Activated naive CD4-positive, alpha-beta T cell treated with Interleukin-2 at 50 U/mL for 16 hours (primary cell): ENCODE results near the gene ARHGAP42.
"Not testable (repeated sequence)": the region's sequence is repeated elsewhere in the genome, so short reads cannot be mapped to it uniquely, and the experiment has no call there.

Experiments
- DNase-seq: peaks from one replicate; pipeline ENCODE4 v3.0.0-alpha.2; 2020

The ARHGAP42 gene

DNA sequence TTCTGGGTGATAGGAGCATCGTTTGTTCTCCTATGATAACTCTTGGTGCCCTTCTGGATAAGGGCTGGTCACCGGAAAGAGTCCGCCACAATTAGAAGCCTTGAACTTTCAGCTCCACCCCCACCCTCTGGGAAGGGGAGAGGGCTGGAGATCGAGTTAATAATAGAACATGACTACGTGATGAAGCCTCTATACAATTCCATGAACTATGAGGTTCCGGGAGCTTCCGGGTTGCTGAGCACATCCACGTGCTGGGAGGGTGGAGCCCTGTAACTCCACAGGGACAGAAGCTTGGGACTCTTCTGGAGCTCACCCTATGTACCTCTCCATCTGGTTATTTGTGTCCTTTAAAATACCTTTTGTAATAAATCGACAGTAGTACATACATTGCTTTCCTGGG lies 40.3 kb downstream of the ARHGAP42 start:
- DNase-seq, result no peak

- no peak for DNase-seq
Observed at GRCh38 chr11:100730266-100730665, 43.2 kb downstream of the ARHGAP42 start.

GRCh38 chr11:100731471-100731870 lies 44.4 kb downstream of the ARHGAP42 start:
- no peak for DNase-seq

- no peak for DNase-seq
Observed at GRCh38 chr11:100732949-100733348, 45.9 kb downstream of the ARHGAP42 start.

DNA sequence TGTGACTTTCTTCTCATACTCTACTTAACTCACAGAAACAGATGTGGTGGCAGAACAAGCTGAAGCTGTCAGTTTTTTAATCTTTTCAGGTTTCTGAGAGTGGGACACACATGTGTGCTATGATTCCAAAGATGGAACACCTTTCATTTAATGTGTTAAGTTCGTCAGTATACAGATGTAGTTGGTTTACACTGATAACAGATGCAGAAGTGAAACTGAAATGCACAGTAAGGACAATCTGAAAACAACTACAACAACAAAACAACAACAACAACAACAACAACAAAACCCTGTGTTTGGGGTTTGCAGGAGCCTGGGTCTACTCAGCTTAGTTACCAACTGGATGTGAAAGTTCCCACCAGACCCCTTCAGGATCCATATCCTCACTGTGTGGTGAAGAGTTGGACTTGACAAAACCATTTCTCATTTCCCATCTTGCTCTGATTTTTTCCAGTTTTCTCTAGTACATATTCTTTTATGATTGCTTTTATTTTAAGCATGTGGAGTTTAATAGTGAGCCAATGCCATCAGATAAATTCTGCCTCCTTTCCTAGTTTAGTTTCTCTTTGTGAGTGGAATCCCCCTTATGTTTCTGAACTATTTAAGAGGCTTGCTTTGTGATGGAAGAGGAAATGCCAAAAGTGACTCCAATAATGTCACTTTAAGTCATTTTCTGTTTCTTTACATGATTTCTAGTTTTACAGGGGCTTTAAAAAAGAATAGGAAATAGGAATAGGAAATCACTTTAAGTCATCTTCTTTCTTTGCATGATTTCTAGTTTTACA lies 47.8 kb downstream of the ARHGAP42 start:
- no peak for DNase-seq

DNA sequence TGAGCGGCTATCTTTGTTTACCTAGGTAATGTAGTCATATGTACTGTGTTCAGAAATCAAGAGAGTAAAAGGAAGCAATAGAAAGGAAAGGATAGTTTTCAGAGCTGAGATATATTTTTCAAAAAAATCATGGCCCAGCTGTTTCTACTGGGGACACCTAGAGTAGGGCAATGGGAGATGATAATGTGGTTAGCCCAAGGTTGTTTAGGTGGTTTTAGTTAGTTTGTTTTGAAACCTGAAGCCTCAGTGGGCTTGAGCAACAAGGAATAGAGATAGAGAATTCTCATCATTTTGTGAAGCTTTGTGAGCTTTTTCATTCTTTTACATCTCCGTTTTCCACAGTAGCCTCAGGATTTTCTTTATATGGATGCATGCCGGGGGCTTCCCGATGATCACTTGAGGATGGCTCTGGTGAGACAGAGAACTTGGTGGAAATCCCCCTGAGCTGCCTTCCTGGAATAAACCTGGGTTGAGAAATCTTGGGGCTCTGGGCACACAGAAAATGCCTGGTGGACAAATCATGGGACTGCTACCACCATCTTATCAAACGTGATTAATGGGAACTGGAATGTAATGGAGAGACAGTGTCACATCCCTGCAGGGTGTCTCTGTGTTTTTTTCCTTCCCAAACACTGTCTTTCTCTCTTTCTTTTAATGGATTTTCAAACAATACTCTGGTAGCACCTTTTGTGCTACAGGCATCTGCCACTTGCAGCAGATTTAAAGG lies 49.0 kb downstream of the ARHGAP42 start:
- no peak for DNase-seq

- DNase-seq, result no peak
Observed at GRCh38 chr11:100738701-100739270, 51.7 kb downstream of the ARHGAP42 start.

- no peak for DNase-seq
Observed at GRCh38 chr11:100739666-100740065, 52.6 kb downstream of the ARHGAP42 start.

- no peak for DNase-seq
Observed at GRCh38 chr11:100740440-100740839, 53.4 kb downstream of the ARHGAP42 start.

DNA sequence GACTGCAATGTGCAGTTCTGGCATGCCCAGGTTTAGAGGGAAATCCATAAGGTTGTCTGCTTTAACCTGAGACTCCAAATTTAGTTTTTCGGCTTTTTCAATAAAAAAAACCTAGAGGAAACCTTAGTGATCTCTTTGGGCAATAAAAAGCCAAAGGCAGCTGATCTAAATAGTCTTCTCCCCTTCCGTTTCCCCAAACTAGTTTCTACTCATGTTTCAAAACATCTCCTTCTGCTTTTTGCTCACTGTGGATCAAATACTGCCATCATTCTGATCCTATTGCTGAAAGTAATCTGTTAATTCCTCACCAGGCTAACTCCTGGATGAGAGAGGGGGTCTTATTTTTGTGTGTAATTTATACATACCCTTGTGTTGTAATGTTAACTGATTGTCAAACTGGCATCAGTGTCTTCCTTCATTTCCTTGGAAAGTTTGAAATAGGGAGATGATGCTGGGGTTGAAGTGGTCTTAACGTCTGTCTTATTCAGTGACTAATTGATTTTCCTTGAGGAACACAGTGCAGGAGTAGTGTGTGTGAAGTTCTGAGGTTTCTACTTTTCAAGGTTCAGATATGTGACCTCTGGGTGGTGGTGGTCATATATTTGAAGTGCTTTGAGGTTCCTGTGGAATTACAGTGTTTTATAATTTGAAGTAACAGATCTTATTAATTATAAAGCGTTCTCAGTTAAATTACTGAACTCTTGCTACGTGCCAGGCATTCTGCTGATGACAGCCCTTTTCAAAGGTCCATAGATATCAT lies 55.0 kb downstream of the ARHGAP42 start:
- no peak for DNase-seq

DNA sequence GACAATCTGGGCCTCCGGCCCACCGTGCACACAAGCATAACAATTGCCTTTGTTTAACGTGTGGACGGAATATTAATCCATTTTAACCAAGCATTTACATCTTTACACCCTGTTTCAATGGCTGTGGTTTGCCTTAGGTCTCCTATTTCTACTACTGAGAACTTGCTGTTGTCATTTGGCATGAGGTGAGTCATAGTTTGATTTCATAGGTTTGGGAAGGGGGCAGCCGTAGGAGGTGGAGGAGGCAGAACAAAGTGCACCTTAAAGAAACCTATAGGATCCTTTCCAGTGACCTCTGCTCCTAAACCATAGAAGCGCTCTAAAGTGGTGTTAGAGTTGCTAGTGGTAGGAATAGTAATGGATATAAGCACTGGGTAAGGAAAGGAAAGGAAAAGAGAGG lies 59.4 kb downstream of the ARHGAP42 start:
- no peak for DNase-seq

DNA sequence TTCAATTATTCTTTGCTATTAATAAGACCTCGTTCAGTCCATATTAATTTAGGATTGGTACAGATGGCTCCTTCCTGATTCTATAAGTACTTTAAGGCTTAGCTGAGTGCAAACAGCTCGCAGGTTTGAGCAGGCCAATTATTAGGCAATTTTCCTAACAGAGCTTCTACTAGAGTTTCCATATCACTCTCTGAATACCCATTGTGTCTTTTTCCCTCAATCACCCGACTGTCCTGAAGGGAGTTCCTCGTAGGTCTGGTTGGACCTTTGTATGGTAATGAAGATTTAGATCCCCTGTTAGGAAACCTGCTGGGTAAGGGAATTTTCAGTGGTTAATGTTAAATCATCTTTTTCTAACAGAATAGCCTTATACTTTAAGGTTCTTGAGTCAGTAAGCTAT lies 61.1 kb downstream of the ARHGAP42 start:
- no peak for DNase-seq

GRCh38 chr11:100749887-100750565 lies 62.9 kb downstream of the ARHGAP42 start:
- DNase-seq, result not testable (repeated sequence)

DNA sequence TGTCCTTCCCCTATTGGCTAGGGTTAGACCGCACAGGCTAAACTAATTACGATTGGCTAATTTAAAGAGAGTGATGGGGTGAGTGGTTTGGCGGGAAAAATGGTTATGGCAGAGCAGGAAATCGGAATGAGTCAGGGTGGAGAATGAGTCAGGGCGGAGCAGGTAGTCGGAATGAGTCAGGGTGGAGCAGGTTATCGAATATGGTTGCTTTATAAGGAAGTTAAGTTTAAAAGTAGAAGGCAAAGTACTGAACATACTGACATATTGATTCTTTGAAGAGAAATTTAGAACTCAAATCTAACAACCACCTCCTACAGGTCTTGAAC lies 63.4 kb downstream of the ARHGAP42 start:
- not testable (repeated sequence) for DNase-seq

GRCh38 chr11:100752371-100753171 lies 65.5 kb downstream of the ARHGAP42 start:
- DNase-seq, result no peak

- no peak for DNase-seq
Observed at GRCh38 chr11:100753172-100753543, 66.1 kb downstream of the ARHGAP42 start.

- DNase-seq, result no peak
Observed at GRCh38 chr11:100753571-100753970, 66.5 kb downstream of the ARHGAP42 start.

- no peak for DNase-seq
Observed at GRCh38 chr11:100756559-100756958, 69.5 kb downstream of the ARHGAP42 start.

DNA sequence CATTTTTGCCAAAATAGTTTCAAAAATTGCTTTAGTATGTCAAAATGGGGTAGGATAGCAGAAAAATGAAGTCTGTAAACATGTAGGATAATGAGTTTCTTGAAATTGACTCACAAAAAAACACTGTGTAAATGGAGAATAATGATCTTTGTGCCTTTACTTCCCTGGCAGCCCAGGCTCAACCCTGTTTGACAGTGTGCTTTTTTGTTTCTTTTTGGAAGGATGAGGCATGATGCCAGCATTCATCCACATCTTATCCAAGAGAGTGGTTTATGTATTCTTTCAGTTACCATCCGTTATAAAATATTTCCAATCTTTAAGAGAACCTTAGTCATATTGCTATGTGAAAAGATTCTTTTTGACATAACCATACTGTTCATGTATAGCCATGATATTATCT lies 70.6 kb downstream of the ARHGAP42 start:
- no peak for DNase-seq

- no peak for DNase-seq
Observed at GRCh38 chr11:100759106-100759505, 72.0 kb downstream of the ARHGAP42 start.

GRCh38 chr11:100759856-100760255 lies 72.8 kb downstream of the ARHGAP42 start:
- no peak for DNase-seq

GRCh38 chr11:100760744-100761143 lies 73.7 kb downstream of the ARHGAP42 start:
- no peak for DNase-seq
